ENCODE results near the gene OR1I1.

The OR1I1 gene

GRCh38 chr19:15138427-15138826 is 56.4 kb downstream of the OR1I1 start:
- no peak for FAIRE-seq

GRCh38 chr19:15141143-15141542 is 59.1 kb downstream of the OR1I1 start:
- TF ChIP-seq SPI1 (IDR thresholded peaks at IDR 0.05; ENCODE audit: low read depth, low read length) (no peak), POLR2A (IDR thresholded peaks at IDR 0.05; ENCODE audit: low read depth, low read length) (no peak), TAF1 (IDR thresholded peaks at IDR 0.05; ENCODE audit: low read depth, low read length) (no peak), PAX5 (IDR thresholded peaks at IDR 0.05; ENCODE audit: insufficient read depth, low read length, severe bottlenecking) (no peak), POLR2AphosphoS5 (IDR thresholded peaks at IDR 0.05; ENCODE audit: low read depth, low read length) (no peak), POU2F2 (IDR thresholded peaks at IDR 0.05; ENCODE audit: low read depth, low read length) (no peak)
- no peak for FAIRE-seq
- no peak for DNase-seq (ENCODE audit: insufficient read length, low spot score)

More at GRCh38 chr19:15138427-15138826, 56.4 kb downstream of the OR1I1 start:
- DNase-seq (ENCODE audit: insufficient read length, low spot score) = no peak
- TF ChIP-seq TAF1 (IDR thresholded peaks at IDR 0.05; ENCODE audit: low read depth, low read length) = no peak
- no peak for TF ChIP-seq POLR2A (IDR thresholded peaks at IDR 0.05; ENCODE audit: low read depth, low read length)
- TF ChIP-seq POU2F2 (IDR thresholded peaks at IDR 0.05; ENCODE audit: low read depth, low read length) = no peak
- no peak for TF ChIP-seq PAX5 (IDR thresholded peaks at IDR 0.05; ENCODE audit: insufficient read depth, low read length, severe bottlenecking)
- no peak for TF ChIP-seq POLR2AphosphoS5 (IDR thresholded peaks at IDR 0.05; ENCODE audit: low read depth, low read length)
- TF ChIP-seq SPI1 (IDR thresholded peaks at IDR 0.05; ENCODE audit: low read depth, low read length) = no peak

- no peak for FAIRE-seq
- TF ChIP-seq POLR2A (IDR thresholded peaks at IDR 0.05; ENCODE audit: low read depth, low read length) (no peak), POU2F2 (IDR thresholded peaks at IDR 0.05; ENCODE audit: low read depth, low read length) (no peak), POLR2AphosphoS5 (IDR thresholded peaks at IDR 0.05; ENCODE audit: low read depth, low read length) (no peak), SPI1 (IDR thresholded peaks at IDR 0.05; ENCODE audit: low read depth, low read length) (no peak), PAX5 (IDR thresholded peaks at IDR 0.05; ENCODE audit: insufficient read depth, low read length, severe bottlenecking) (no peak), TAF1 (IDR thresholded peaks at IDR 0.05; ENCODE audit: low read depth, low read length) (no peak)
- no peak for DNase-seq (ENCODE audit: insufficient read length, low spot score)
These were observed 60.3 kb downstream of the OR1I1 start for GRCh38 chr19:15142313-15142712.
